Muscle layer of colon (tissue), 2 donors: ENCODE results near the gene IKZF2.

Experiments used
- H3K27ac ChIP-seq: one replicate; pipeline ENCODE4 v1.7.0; 2013; ENCODE audit warnings: low read depth, mild to moderate bottlenecking, low read length, moderate library complexity
- H3K27me3 ChIP-seq, 2 donors: one replicate each; pipeline ENCODE4 v1.7.0; 2013; ENCODE audit warnings: low read length in 2 of 2, mild to moderate bottlenecking in 2 of 2; ENCODE audit not compliant: insufficient read depth in 2 of 2, control insufficient read depth in 1 of 2
- H3K36me3 ChIP-seq: one replicate; pipeline ENCODE4 v1.7.0; 2013; ENCODE audit warnings: mild to moderate bottlenecking, low read length; ENCODE audit not compliant: insufficient read depth
- H3K4me1 ChIP-seq: one replicate; pipeline ENCODE4 v1.7.0; 2013; ENCODE audit warnings: mild to moderate bottlenecking, low read length; ENCODE audit not compliant: insufficient read depth
- H3K4me3 ChIP-seq, 2 donors: one replicate each; pipeline ENCODE4 v1.7.0; 2013; ENCODE audit warnings: low read length in 2 of 2, low read depth in 1 of 2, mild to moderate bottlenecking in 1 of 2, moderate library complexity in 1 of 2
- H3K9ac ChIP-seq: one replicate; pipeline ENCODE4 v1.7.0; 2013; ENCODE audit warnings: low read length
- H3K9me3 ChIP-seq: one replicate; pipeline ENCODE4 v1.7.0; 2013; ENCODE audit warnings: mild to moderate bottlenecking, low read length
- donor health status: abdominal sarcoma.
- donor health status: Adenocarcinoma of cecum.

IKZF2 gene

DNA sequence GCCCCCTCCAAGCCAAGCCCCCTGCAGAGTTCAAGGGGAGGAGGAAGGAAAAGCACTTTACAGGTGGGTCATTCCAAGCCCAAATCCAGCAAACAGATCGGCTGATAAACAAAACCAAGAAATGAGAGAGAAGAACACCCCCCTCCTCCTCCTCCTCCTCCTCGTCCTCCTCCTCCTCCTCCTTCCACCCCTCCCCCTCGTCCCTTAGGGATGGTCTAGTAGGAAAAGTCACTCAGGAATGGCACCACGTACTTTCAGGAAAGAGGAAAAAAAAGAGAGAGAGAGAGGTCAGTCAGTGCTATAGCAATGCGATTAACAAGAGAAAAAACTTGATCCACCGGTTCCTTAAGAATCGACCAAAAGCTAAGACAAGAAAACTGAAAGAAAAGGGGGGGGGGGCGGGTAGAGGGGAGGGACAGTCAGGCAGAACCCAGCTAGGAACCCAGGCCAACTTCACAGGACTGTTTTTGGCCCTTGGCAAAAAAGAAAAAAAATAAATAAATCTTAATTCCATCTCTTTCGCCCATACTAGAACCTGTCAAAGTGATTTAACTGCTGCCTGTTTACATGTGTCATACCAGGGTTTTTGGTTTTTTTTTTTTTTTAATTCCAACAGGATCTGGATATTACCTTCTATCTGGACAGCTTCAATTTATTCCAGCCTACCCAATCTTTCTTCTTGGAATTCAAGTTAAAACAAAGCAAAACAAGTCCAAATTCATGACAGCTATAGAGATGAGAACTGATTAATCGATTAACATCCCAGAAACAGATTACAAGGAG is 906 bp downstream of the IKZF2 start:
- H3K27ac ChIP-seq, result peak overlapping the region; percentile 46
- H3K4me3 ChIP-seq, result peak overlapping the region; percentile 65 to 87
- H3K36me3 ChIP-seq, result no peaks in the 10 kb centered on the region
- no peaks in the 10 kb centered on the region for H3K4me1 ChIP-seq
- H3K9me3 ChIP-seq, result no peaks in the 10 kb centered on the region
- H3K27me3 ChIP-seq, result no peaks in the 10 kb centered on the region
- peak overlapping the region; percentile 70 for H3K9ac ChIP-seq

DNA sequence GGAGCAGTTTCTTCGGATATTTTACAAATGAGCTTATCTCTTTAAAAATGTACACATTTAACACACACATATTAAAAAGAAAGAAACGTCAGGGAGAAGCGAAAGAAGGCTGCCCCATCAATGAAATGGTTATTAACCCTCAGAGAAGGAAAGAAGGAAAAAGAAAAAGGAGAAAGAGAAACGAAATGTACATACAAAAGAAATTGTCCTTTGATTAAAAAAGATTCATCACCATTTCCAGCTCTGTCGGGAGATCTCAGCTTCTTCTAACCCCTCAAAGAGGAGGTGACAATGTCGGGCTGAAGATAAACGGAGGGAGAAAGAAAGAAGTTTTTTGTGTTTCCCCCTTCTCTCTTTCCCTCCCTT is 1.5 kb downstream of the IKZF2 start:
- Histone ChIP-seq H3K4me3 (peak overlapping the region; percentile 65 to 87), H3K27ac (peak overlapping the region; percentile 46), H3K4me1 (no peaks in the 10 kb centered on the region), H3K36me3 (no peaks in the 10 kb centered on the region), H3K9me3 (no peaks in the 10 kb centered on the region), H3K9ac (peak overlapping the region; percentile 70), H3K27me3 (no peaks in the 10 kb centered on the region)

DNA sequence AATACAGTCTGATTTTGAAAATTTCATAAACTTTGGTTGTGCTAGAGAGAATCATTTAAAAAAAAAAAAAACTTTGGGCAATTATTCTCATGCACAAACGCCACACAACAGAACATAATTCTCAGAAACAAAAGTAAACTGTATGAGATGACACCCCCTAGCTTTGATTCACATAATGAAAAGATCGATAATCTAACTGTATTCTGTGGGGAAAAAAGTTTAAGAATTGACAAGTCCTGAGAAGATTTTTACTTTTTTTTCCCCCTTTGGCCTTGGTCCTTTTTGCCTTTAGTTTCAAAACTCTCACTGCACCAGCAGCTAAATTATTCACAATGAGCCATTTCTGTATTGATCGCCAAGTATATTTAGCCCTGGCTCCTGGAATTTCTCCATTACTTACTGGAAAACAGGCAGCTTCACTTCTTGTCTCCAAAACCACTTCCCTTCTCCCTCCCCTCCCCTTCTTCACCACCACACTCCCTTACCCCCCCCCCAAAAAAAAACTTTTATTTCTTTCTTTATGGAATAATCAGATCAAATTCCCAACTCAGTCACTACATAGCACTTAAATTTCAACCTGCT is 2.0 kb downstream of the IKZF2 start:
- peak overlapping the region; percentile 70 for H3K9ac ChIP-seq
- peak overlapping the region; percentile 65 to 87 for H3K4me3 ChIP-seq
- H3K27me3 ChIP-seq, result no peaks in the 10 kb centered on the region
- peak overlapping the region; percentile 46 for H3K27ac ChIP-seq
- no peaks in the 10 kb centered on the region for H3K9me3 ChIP-seq
- no peaks in the 10 kb centered on the region for H3K36me3 ChIP-seq
- H3K4me1 ChIP-seq, result no peaks in the 10 kb centered on the region

DNA sequence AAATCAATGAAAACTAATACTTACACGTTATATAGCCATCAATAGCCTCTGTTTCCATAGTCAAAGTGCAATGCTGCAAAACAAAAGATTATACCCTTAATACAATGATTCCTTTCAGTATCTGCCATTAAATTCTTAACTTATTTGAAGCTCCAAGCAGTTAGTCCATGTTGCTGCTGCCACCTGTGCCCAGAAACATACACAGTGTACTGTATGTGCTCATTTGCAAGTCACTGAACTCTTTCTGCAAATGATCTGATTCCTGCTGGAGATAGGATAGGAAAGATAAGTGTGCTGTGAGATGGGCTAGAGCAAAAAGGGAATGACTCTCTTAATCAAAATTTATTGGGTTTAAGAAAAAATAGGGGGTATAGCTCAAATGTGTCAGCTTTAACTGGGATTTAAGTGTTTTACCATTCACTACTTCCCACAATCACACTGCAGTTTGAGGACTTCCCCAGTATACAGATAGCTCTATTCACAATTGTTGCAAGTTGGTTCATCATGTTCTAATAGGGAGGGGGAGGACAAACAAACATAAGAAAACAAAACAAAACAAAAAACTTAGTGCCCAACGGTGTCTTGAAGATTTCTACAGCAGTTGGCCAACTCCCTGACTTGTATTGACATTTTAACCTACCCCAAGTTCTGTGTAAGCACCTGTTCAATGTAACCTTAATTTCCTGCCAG is 2.7 kb downstream of the IKZF2 start:
- H3K9ac ChIP-seq, result no peak overlapping the region
- no peaks in the 10 kb centered on the region for H3K27me3 ChIP-seq
- H3K36me3 ChIP-seq, result no peaks in the 10 kb centered on the region
- H3K27ac ChIP-seq, result no peak overlapping the region
- H3K4me3 ChIP-seq, result peak overlapping the region in 1 of 2 donors; percentile 87
- no peaks in the 10 kb centered on the region for H3K4me1 ChIP-seq
- no peaks in the 10 kb centered on the region for H3K9me3 ChIP-seq

DNA sequence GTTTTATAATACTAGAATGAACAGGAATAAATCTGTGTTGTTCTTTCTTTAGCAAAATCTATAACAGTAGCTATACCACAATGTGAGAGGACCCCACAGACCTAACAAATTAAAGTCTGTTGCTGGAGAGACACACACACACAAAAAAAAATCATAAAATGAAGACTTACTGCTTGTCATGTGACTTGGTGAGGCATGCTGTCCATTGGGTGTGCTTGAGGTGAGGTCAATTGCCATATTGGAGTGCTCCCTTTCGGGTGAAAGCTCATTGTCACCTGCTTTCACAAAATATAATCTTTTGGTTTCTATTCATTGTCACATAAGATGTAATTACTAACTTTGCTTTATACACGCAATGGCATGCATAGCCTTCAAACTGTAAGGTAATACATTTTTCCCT is 3.9 kb downstream of the IKZF2 start:
- H3K27ac ChIP-seq, result no peak overlapping the region

DNA sequence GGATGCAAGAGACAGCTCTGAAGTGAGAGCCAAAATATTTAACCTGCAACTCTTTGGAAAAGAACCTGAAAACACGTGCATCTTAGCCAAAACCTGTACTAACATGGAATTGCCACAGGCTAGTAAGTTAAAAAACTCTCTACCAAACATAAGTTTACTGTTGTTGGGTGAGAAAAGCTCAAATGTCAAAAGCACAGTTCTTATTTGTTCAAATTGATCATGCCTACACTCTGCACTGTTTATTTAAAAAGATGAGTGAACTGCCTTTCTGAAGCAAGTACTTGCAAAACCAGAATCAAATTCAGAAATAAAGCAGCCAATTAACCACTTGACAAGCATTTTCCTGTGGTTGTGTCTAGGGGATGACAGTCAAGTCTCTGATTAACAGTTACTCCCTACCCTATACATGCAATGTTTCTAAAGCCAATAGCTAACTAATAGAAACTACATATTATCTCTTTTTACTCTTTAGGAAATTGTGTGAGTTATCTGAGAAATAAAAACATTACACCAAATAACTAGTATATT is 5.6 kb downstream of the IKZF2 start:
- Histone ChIP-seq H3K27me3 (no peaks in the 10 kb centered on the region), H3K36me3 (no peaks in the 10 kb centered on the region), H3K4me3 (no peak overlapping the region), H3K27ac (no peak overlapping the region), H3K4me1 (no peaks in the 10 kb centered on the region), H3K9me3 (no peaks in the 10 kb centered on the region), H3K9ac (no peak overlapping the region)

More for the DNA sequence above, 3.9 kb downstream of the IKZF2 start:
- Histone ChIP-seq H3K27me3 (no peaks in the 10 kb centered on the region), H3K9me3 (no peaks in the 10 kb centered on the region), H3K9ac (no peak overlapping the region), H3K4me3 (no peak overlapping the region), H3K4me1 (no peaks in the 10 kb centered on the region), H3K36me3 (no peaks in the 10 kb centered on the region)

DNA sequence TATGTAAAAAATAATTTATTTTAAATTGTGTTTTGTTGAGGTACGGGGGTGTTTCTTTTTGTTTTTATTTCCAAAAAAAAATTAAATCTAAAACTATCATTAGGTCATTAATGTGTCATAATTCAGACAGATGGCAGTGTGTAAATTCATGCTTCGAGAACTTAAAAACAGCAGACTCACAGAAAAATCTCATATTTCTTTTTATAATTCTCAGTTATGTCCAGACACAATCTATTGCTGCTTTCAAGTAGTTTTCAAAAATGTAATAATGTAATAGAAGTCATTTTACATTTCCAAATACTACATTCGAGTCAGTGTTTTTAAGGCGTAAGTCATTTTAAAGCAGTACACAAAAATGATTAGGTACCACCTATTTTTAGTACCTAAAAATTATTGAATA is 14.3 kb downstream of the IKZF2 start:
- no peak overlapping the region for H3K9ac ChIP-seq
- H3K4me1 ChIP-seq, result no peaks in the 10 kb centered on the region
- no peaks in the 10 kb centered on the region for H3K27me3 ChIP-seq
- no peaks in the 10 kb centered on the region for H3K9me3 ChIP-seq
- no peak overlapping the region for H3K27ac ChIP-seq
- no peak overlapping the region for H3K4me3 ChIP-seq
- no peaks in the 10 kb centered on the region for H3K36me3 ChIP-seq

DNA sequence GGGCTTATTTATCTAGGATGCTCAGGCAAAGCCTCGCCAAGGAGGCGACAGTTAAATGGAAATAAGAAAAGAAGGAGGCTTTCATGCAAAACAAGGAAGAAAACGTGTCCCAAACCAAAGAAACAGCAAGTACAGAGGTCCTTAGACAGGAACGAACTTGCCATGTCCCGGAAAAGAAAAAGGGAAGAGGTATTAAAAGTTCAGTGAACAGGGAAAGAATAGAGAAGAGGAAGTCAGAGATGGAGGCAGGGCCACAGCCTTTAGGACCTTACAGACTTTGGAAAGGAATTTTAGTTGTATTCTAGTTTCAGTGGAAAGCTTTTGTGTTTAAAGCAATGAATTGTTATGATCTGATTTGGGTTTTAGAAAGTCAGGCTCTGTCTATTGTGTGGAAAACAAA is 22.1 kb downstream of the IKZF2 start:
- no peaks in the 10 kb centered on the region for H3K9me3 ChIP-seq
- H3K9ac ChIP-seq, result no peak overlapping the region
- no peaks in the 10 kb centered on the region for H3K4me1 ChIP-seq
- H3K36me3 ChIP-seq, result no peaks in the 10 kb centered on the region
- no peaks in the 10 kb centered on the region for H3K27me3 ChIP-seq
- H3K27ac ChIP-seq, result no peak overlapping the region
- no peak overlapping the region for H3K4me3 ChIP-seq

DNA sequence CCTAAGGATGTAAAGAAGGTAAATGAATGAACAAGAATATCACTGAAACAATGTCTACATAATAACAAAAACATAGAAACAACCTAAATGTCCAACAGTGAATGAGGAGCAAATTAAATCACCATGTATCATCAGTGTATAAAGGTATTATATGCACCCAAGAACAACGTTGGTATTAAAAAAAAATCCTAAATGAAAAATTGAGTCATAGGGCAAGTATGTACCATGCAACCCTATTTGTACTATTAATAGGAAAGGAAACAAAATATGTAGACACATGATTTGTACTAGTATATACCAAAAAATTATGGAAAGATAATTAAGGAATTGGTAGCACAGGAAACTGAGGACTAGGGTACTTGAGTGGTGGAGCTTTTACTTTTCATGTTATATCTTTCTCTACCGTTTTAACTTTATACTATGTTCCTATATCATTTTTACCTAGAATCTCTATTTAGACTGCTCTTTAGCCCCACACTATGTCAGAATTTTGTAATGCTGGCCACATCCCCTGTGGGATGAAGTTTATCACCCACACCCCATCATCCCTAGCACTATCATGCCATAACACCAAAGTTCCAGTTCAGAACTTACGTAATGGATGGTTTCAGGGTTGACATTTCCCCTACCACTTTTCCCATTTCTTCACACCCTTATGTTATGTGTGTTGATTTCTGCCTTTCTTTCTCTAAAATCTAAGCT is 25.6 kb downstream of the IKZF2 start:
- no peak overlapping the region for H3K27ac ChIP-seq
- no peaks in the 10 kb centered on the region for H3K4me1 ChIP-seq
- H3K4me3 ChIP-seq, result no peak overlapping the region
- no peaks in the 10 kb centered on the region for H3K27me3 ChIP-seq
- no peaks in the 10 kb centered on the region for H3K36me3 ChIP-seq
- no peak overlapping the region for H3K9ac ChIP-seq
- H3K9me3 ChIP-seq, result no peaks in the 10 kb centered on the region

DNA sequence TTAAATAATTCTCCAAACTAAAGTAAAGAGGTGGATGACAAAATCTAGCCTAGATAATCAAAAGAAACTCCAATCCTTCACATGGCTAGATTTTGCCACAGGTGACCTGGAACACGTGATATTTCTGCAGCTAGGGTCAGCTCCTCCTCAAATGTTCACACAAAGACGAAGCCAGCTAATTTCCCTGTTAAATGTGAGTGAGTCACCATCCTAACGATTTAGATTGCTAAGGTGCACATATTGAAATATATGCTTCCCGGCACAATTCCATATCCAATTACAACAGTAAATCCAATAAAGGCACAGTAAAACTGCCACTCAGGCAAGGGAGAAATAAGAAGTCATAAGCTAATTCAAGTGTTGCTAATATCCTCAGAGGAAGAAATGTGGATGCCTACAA is 28.7 kb downstream of the IKZF2 start:
- no peaks in the 10 kb centered on the region for H3K9me3 ChIP-seq
- no peak overlapping the region for H3K4me3 ChIP-seq
- no peaks in the 10 kb centered on the region for H3K27me3 ChIP-seq
- H3K27ac ChIP-seq, result no peak overlapping the region
- H3K9ac ChIP-seq, result no peak overlapping the region
- no peaks in the 10 kb centered on the region for H3K36me3 ChIP-seq
- no peaks in the 10 kb centered on the region for H3K4me1 ChIP-seq

DNA sequence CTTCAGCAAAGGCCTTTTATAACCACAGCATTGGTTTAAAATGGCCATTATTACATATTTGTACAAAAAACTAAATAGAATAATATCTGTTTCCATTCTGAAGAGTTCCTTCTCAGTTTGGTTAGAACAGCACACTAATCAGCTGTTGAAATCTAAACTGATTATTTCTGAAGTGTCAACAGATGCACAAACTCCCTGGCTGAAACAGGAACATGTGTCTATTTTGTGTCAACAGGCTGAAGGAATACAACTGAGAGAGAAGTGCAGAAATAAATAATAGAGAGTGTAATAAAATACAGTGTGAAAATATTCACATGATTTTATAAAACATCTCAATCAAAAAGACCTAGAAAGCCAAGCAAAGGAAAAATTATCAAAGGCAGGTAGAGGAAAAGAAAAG is 29.7 kb downstream of the IKZF2 start:
- no peaks in the 10 kb centered on the region for H3K4me1 ChIP-seq
- H3K27me3 ChIP-seq, result no peaks in the 10 kb centered on the region
- H3K36me3 ChIP-seq, result no peaks in the 10 kb centered on the region
- H3K9me3 ChIP-seq, result no peaks in the 10 kb centered on the region
- no peak overlapping the region for H3K9ac ChIP-seq
- no peak overlapping the region for H3K27ac ChIP-seq
- H3K4me3 ChIP-seq, result no peak overlapping the region
